Measurements from ENCODE around the gene SUFU. TPM values are rescaled to one million over a fixed set of nuclear protein-coding genes. Genes with fewer than 3 reads are reported as not detected.

Gene SUFU
- total and polyA plus RNA-seq, 2 of the 4 experiments (the other 2 are of a cell fraction): 2.2 to 11.0 TPM

DNA sequence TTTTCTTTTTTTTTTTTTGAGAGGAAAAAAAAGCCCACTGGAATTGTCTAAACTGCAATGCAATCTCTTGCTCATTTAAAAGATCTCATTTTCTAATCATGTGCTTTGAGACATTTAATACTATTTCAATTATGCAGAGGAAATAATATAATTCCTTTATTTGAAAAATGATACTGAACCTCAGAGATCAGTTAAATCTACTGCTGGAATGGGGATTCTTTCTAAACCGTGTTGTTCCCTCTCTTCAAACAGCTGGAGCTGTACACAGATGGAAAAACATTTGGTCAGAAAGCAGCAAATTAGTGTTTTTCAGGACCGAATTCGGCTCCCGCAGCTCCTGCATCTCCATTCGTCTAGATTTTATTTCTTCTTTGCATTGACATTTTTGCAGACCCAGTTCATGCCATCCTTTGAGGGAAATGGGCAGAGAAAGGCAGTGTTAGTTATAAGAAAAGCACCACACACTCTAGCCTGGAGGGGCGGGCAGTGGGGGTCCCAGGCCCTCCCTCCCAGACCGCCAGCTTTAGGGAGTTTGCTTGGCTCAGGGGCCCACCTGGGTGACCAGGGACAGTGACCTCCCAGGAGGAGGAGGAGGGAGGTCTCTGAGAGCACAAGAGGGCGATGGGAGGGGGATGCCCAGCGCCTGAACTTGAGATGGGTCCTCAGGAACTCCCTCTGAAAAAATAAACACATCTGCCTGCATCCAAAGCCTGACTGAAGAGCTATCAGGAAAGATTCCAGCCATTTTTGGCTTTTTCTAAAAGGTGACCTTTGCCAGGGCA lies 173.0 kb downstream of the SUFU start:
- peak overlapping the region; percentile 73 for H3K9ac ChIP-seq (ENCODE audit: low read depth, low read length)
- no peaks in the 10 kb centered on the region for H3K27me3 ChIP-seq (ENCODE audit: control insufficient read depth, insufficient read depth, low read length)
- peak overlapping the region; percentile 79; the same call in 2 of the 3 replicates for H2BK15ac ChIP-seq (ENCODE audit: low read depth, low read length)
- in situ Hi-C loops (cut with MboI; ENCODE audit: low sequenced_read_pairs) (no loop called here), intact Hi-C loops (cut with micrococcal nuclease) (loop anchor here (1.0 to 2.0 kb wide), 2 partner anchors 30 to 174 kb away; partner anchors contain the start of gene ACTR1A), dilution Hi-C loops (cut with HindIII; ENCODE audit: low sequenced_read_pairs, unreplicated experiment) (no loop called here)
- peak overlapping the region; percentile 71 for H2AK5ac ChIP-seq (ENCODE audit: low read depth, low read length)
- H4K5ac ChIP-seq (ENCODE audit: low read depth, low read length): peak overlapping the region; percentile 89
- peak overlapping the region; percentile 85 for H2BK120ac ChIP-seq (ENCODE audit: low read depth, low read length)
- no CpG with 5 or more reads among the region's 9 CpGs for WGBS, 2 experiments (ENCODE audit: extremely low coverage in 2 of 2, insufficient read length in 1 of 2)
- peak overlapping the region; percentile 39 for H2AFZ ChIP-seq (replicated peaks; ENCODE audit: low read length, poor library complexity)
- no peak overlapping the region for H3K4me3 ChIP-seq (ENCODE audit: insufficient read depth, low read depth, low read length)
- peak overlapping the region; percentile 83 for H4K91ac ChIP-seq (ENCODE audit: insufficient read depth, low read depth, low read length)
- peak overlapping the region; percentile 22 to 83 for H4K8ac ChIP-seq (ENCODE audit: low read depth in 2 of 2, low read length in 2 of 2)
- H3K36me3 ChIP-seq (ENCODE audit: control insufficient read depth, insufficient read depth, low read length): peaks cover 2% of the 10 kb centered on the region; the same call in 1 of the 2 replicates
- peak overlapping the region; percentile 82 for H3K23ac ChIP-seq (ENCODE audit: low read depth, low read length)
- peak overlapping the region; percentile 66 for H3K4ac ChIP-seq (ENCODE audit: low read depth, low read length)
- no TSS peak for BruUV-seq (replicated peaks)
- peak overlapping the region; percentile 78; the same call in 1 of the 2 replicates for H3K56ac ChIP-seq (ENCODE audit: extremely low read depth, insufficient read depth, low read length)
- H3K4me2 ChIP-seq (ENCODE audit: low read depth, low read length): peak overlapping the region; percentile 76
- H2BK5ac ChIP-seq (ENCODE audit: low read depth, low read length, poor library complexity, severe bottlenecking): peak overlapping the region; percentile 97
- no peaks in the 10 kb centered on the region for H4K20me1 ChIP-seq (ENCODE audit: insufficient read depth, low read length)
- ChIA-PET CTCF (interaction anchor here (0.6 to 2.9 kb wide), 6 partner anchors 12 to 37 kb away, joined by 3 to 14 read pairs (median 4); partner anchors contain the start of genes ARL3 and SFXN2), POLR2A (ENCODE audit: unreplicated experiment) (interaction anchor here (0.7 to 1.1 kb wide), 3 partner anchors 16 to 90 kb away, joined by 3 to 14 read pairs (median 4); no protein-coding TSS in a partner anchor)
- H3K4me1 ChIP-seq (ENCODE audit: control insufficient read depth, insufficient read depth, low read length): peaks cover 49% of the 10 kb centered on the region
- peak overlapping the region; percentile 99 for H3K27ac ChIP-seq (ENCODE audit: insufficient read depth, low read length)
- peak overlapping the region; percentile 86 for H3K18ac ChIP-seq (ENCODE audit: low read depth, low read length)
- H2BK20ac ChIP-seq (ENCODE audit: low read depth, low read length): peak overlapping the region; percentile 84
- H2AK9ac ChIP-seq (replicated peaks; ENCODE audit: low read depth, low read length, poor library complexity): peak overlapping the region; percentile 73
- H3K9me1 ChIP-seq (ENCODE audit: insufficient read depth, low read length): peaks cover 27% of the 10 kb centered on the region
- peak overlapping the region; percentile 78 for H3K14ac ChIP-seq (replicated peaks; ENCODE audit: low read depth, low read length)
- H3K9me3 ChIP-seq (ENCODE audit: control insufficient read depth, insufficient read depth, low read length): no peaks in the 10 kb centered on the region
- DNase-seq (no peak), ATAC-seq (ENCODE audit: low read depth) (no peak)
- peaks cover 9 to 53% of the 10 kb centered on the region in 2 experiments; a peak in 3 of 4 replicates for H3K79me1 ChIP-seq (ENCODE audit: low read depth in 1 of 2, low read length in 2 of 2)
- TF ChIP-seq CHD1 (IDR thresholded peaks at IDR 0.05; ENCODE audit: low read depth, low read length) (no peak), MAFK (IDR thresholded peaks at IDR 0.05; ENCODE audit: low read depth, low read length) (no peak), ELK1 (IDR thresholded peaks at IDR 0.05; ENCODE audit: borderline replicate concordance, low read depth, low read length) (no peak), CTCF (conservative IDR thresholded peaks at IDR 0.05; ENCODE audit: low read depth, low read length) (no peak), RCOR1 (IDR thresholded peaks at IDR 0.05; ENCODE audit: insufficient replicate concordance, low read length) (no peak), MAZ (IDR thresholded peaks at IDR 0.05; ENCODE audit: borderline replicate concordance, low read depth, low read length) (no peak), USF2 (IDR thresholded peaks at IDR 0.05; ENCODE audit: low read depth, low read length) (no peak), NFE2L2 (IDR thresholded peaks at IDR 0.05; ENCODE audit: low read depth, low read length) (no peak), CEBPB (IDR thresholded peaks at IDR 0.05; ENCODE audit: low read depth, low read length) (no peak), BHLHE40 (IDR thresholded peaks at IDR 0.05; ENCODE audit: low read depth, low read length) (no peak), RAD21 (IDR thresholded peaks at IDR 0.05; ENCODE audit: low read length) (no peak), RFX5 (IDR thresholded peaks at IDR 0.05; ENCODE audit: low read depth, low read length) (no peak), FOS (IDR thresholded peaks at IDR 0.05; ENCODE audit: low read depth, low read length) (no peak)

All from IMR-90 (cell line).